NOMO-1 (cell line): ENCODE results near the gene HERPUD1.
"Not testable (repeated sequence)": the region's sequence is repeated elsewhere in the genome, so short reads cannot be mapped to it uniquely, and the experiment has no call there.

Source experiments
- DNase-seq, 2 experiments: peaks; one replicate each; lab custom pipeline; 2025; ENCODE audit not compliant: unreplicated experiment in 2 of 2; lab: John Stamatoyannopoulos, UW

HERPUD1 gene

GRCh38 chr16:56953006-56953405, 21.1 kb downstream of the HERPUD1 start:
- DNase-seq: no peak

GRCh38 chr16:56956076-56956475, 24.1 kb downstream of the HERPUD1 start:
- no peak for DNase-seq

- no peak for DNase-seq
These were observed 24.8 kb downstream of the HERPUD1 start for GRCh38 chr16:56956756-56957155.

- no peak for DNase-seq
These were observed 28.8 kb downstream of the HERPUD1 start for GRCh38 chr16:56960681-56961281.

GRCh38 chr16:56961386-56961785, 29.4 kb downstream of the HERPUD1 start:
- no peak for DNase-seq

- no peak for DNase-seq
These were observed 29.9 kb downstream of the HERPUD1 start, which contains the start of gene CETP for GRCh38 chr16:56961851-56962281. CETP (plus strand) TSS chr16:56961950; CDS start chr16:56961980, 30 bp downstream.

GRCh38 chr16:56964243-56965148, 32.6 kb downstream of the HERPUD1 start:
- DNase-seq: peak; percentile 53 to 79

- peak in 1 of 2 experiments; percentile 13 for DNase-seq
These were observed 33.5 kb downstream of the HERPUD1 start for GRCh38 chr16:56965149-56966092.

GRCh38 chr16:56966093-56966475, 34.1 kb downstream of the HERPUD1 start:
- no peak for DNase-seq

- DNase-seq: peak in 1 of 2 experiments; percentile 9
These were observed 35.8 kb downstream of the HERPUD1 start for GRCh38 chr16:56967733-56968132.

GRCh38 chr16:56969769-56970168, 37.8 kb downstream of the HERPUD1 start:
- no peak for DNase-seq

GRCh38 chr16:56970934-56971767, 39.2 kb downstream of the HERPUD1 start:
- DNase-seq: no peak

- no peak for DNase-seq
These were observed 39.8 kb downstream of the HERPUD1 start for GRCh38 chr16:56971768-56972043.

GRCh38 chr16:56972403-56973293, 40.7 kb downstream of the HERPUD1 start:
- DNase-seq: no peak

GRCh38 chr16:56973294-56973689, 41.4 kb downstream of the HERPUD1 start:
- no peak for DNase-seq

GRCh38 chr16:56973899-56974298, 42.0 kb downstream of the HERPUD1 start:
- DNase-seq: not testable (repeated sequence)

- DNase-seq: peak; percentile 24 to 45
These were observed 42.8 kb downstream of the HERPUD1 start for GRCh38 chr16:56974549-56975300.

- no peak for DNase-seq
These were observed 43.8 kb downstream of the HERPUD1 start for GRCh38 chr16:56975714-56976113.
